HS-27A (cell line): Measurements from ENCODE around the gene RPS14.

Source experiments
- DNase-seq: peaks from one replicate; pipeline ENCODE4 v3.0.0-alpha.2; 2012; ENCODE audit warnings: low read depth, missing footprints

RPS14 gene

GRCh38 chr5:150413176-150413901 lies 36.2 kb downstream of the RPS14 start:
- no peak for DNase-seq

GRCh38 chr5:150412319-150413175 lies 37.0 kb downstream of the RPS14 start, which contains the start of gene CD74:
Gene CD74, minus strand, starts transcription at chr5:150412910. Its CDS starts 161 bp downstream, at chr5:150412749.
- DNase-seq: no peak

GRCh38 chr5:150411245-150411979 lies 38.1 kb downstream of the RPS14 start:
- no peak for DNase-seq

- no peak for DNase-seq
Observed at GRCh38 chr5:150410524-150411244, 38.9 kb downstream of the RPS14 start.

GRCh38 chr5:150409638-150410523 lies 39.7 kb downstream of the RPS14 start:
- peak; percentile 29 for DNase-seq

GRCh38 chr5:150408231-150408943 lies 41.2 kb downstream of the RPS14 start:
- DNase-seq: no peak

GRCh38 chr5:150407096-150407720 lies 42.3 kb downstream of the RPS14 start:
- no peak for DNase-seq

GRCh38 chr5:150406723-150407095 lies 42.8 kb downstream of the RPS14 start:
- DNase-seq: no peak

- DNase-seq: no peak
Observed at GRCh38 chr5:150406103-150406722, 43.3 kb downstream of the RPS14 start.

- no peak for DNase-seq
Observed at GRCh38 chr5:150404941-150405816, 44.4 kb downstream of the RPS14 start.

GRCh38 chr5:150404535-150404934 lies 45.0 kb downstream of the RPS14 start:
- no peak for DNase-seq

GRCh38 chr5:150404121-150404520 lies 45.4 kb downstream of the RPS14 start:
- no peak for DNase-seq

- DNase-seq: no peak
Observed at GRCh38 chr5:150402901-150403342, 46.6 kb downstream of the RPS14 start.

GRCh38 chr5:150402229-150402773 lies 47.2 kb downstream of the RPS14 start:
- no peak for DNase-seq

- DNase-seq: no peak
Observed at GRCh38 chr5:150401376-150402228, 47.9 kb downstream of the RPS14 start.

GRCh38 chr5:150401076-150401375 lies 48.5 kb downstream of the RPS14 start:
- DNase-seq: no peak
